CD14-positive monocyte (primary cell): ENCODE measurements around the gene PARD6G. TPM values are rescaled to one million over a fixed set of nuclear protein-coding genes. Genes with fewer than 3 reads are reported as not detected.
A peak's percentile ranks its signal among the peaks of the same experiment; 100 is the strongest.
"Not testable (repeated sequence)": the region's sequence is repeated elsewhere in the genome, so short reads cannot be mapped to it uniquely, and the experiment has no call there.

Source experiments
- DNase-seq, 3 donors: peaks; one replicate each; pipeline ENCODE4 v3.0.0-alpha.2; 2011 to 2022
- H2AFZ ChIP-seq: 2 replicates; pipeline ENCODE4 v1.6.0; 2012; ENCODE audit warnings: mild to moderate bottlenecking, low read depth, low read length, inconsistent platforms; ENCODE audit not compliant: insufficient read depth, poor library complexity, severe bottlenecking
- H3K27ac ChIP-seq, 2 donors: 1 replicate in 1 of 2; 2 replicates in 1 of 2; pipeline ENCODE4 v1.5.1; 2012 to 2013; ENCODE audit warnings: low read length in 2 of 2, control low read depth in 1 of 2, inconsistent platforms in 1 of 2, low read depth in 1 of 2, mild to moderate bottlenecking in 1 of 2
- H3K27me3 ChIP-seq, 2 donors: one replicate each; pipeline versions ENCODE4 v1.6.0 to v1.6.1; 2011 to 2013; ENCODE audit warnings: low read length in 2 of 2; ENCODE audit not compliant: control insufficient read depth in 2 of 2, insufficient read depth in 2 of 2
- H3K36me3 ChIP-seq, 2 donors: replicated peaks in 1 of 2; 1 replicate in 1 of 2; 2 replicates in 1 of 2; pipeline versions ENCODE4 v1.5.1 to v1.6.1; 2012 to 2013; ENCODE audit warnings: low read length in 2 of 2, control low read depth in 1 of 2, inconsistent platforms in 1 of 2, mild to moderate bottlenecking in 1 of 2; ENCODE audit not compliant: insufficient read depth in 2 of 2, control insufficient read depth in 1 of 2
- H3K4me1 ChIP-seq, 2 donors: 1 replicate in 1 of 2; 2 replicates in 1 of 2; pipeline versions ENCODE4 v1.5.1 to v1.6.1; 2012 to 2013; ENCODE audit warnings: low read length in 2 of 2, control low read depth in 1 of 2, inconsistent platforms in 1 of 2, mild to moderate bottlenecking in 1 of 2, moderate library complexity in 1 of 2; ENCODE audit not compliant: insufficient read depth in 2 of 2, control insufficient read depth in 1 of 2
- H3K4me2 ChIP-seq: replicated peaks from 2 replicates; pipeline ENCODE3; 2012; ENCODE audit warnings: low read length, moderate library complexity, mild to moderate bottlenecking; ENCODE audit not compliant: poor library complexity, severe bottlenecking; ENCODE audit errors: extremely low read depth
- H3K4me3 ChIP-seq, 3 experiments: fragments of 200-600 bp in 1 of 3; sonication (generic) in 1 of 3; replicated peaks in 1 of 3; 1 replicate in 2 of 3; 2 replicates in 1 of 3; pipeline ENCODE4 v1.5.1; 2011 to 2013; ENCODE audit warnings: low read length in 3 of 3, mild to moderate bottlenecking in 3 of 3, control low read depth in 2 of 3, low read depth in 2 of 3, inconsistent platforms in 1 of 3, moderate library complexity in 1 of 3
- H3K79me2 ChIP-seq: 2 replicates; pipeline ENCODE4 v1.6.0; 2012; ENCODE audit warnings: mild to moderate bottlenecking, control low read depth, inconsistent platforms, low read length, moderate library complexity; ENCODE audit not compliant: insufficient read depth
- H3K9ac ChIP-seq: 2 replicates; pipeline ENCODE4 v1.6.0; 2017; ENCODE audit warnings: low read length, mild to moderate bottlenecking; ENCODE audit not compliant: insufficient read depth, poor library complexity, severe bottlenecking
- H3K9me3 ChIP-seq, 2 donors: replicated peaks in 1 of 2; 1 replicate in 1 of 2; 2 replicates in 1 of 2; pipeline versions ENCODE4 v1.5.1 to v1.6.1; 2012 to 2013; ENCODE audit warnings: low read length in 2 of 2, control low read depth in 1 of 2; ENCODE audit not compliant: control insufficient read depth in 1 of 2, insufficient read depth in 1 of 2
- H4K20me1 ChIP-seq: 2 replicates; pipeline ENCODE4 v1.6.0; 2012; ENCODE audit warnings: mild to moderate bottlenecking, low read length, control low read depth, moderate library complexity; ENCODE audit not compliant: insufficient read depth
- H3K27ac Mint-ChIP-seq, 7 donors: one replicate each; pipeline ENCODE4 v1.8.0; 2020; ENCODE audit warnings: mild to moderate bottlenecking in 7 of 7, mixed read lengths in 7 of 7, moderate library complexity in 6 of 7, inconsistent platforms in 2 of 7
- H3K27me3 Mint-ChIP-seq, 3 donors: one replicate each; pipeline ENCODE4 v1.8.0; 2021 to 2022; ENCODE audit warnings: low read depth in 3 of 3, mild to moderate bottlenecking in 3 of 3, mixed read lengths in 3 of 3, moderate library complexity in 3 of 3, inconsistent platforms in 1 of 3
- H3K36me3 Mint-ChIP-seq, 2 donors: one replicate each; pipeline ENCODE4 v1.8.0; 2020; ENCODE audit warnings: mixed read lengths in 2 of 2, inconsistent platforms in 1 of 2, mild to moderate bottlenecking in 1 of 2
- H3K4me1 Mint-ChIP-seq: one replicate; pipeline ENCODE4 v1.8.0; 2020; ENCODE audit warnings: mild to moderate bottlenecking, mixed read lengths
- H3K4me3 Mint-ChIP-seq, 2 donors: one replicate each; pipeline ENCODE4 v1.8.0; 2020; ENCODE audit warnings: mild to moderate bottlenecking in 2 of 2, mixed read lengths in 2 of 2, moderate library complexity in 1 of 2
- H3K9me3 Mint-ChIP-seq, 7 donors: one replicate each; pipeline ENCODE4 v1.8.0; 2020 to 2022; ENCODE audit warnings: mixed read lengths in 7 of 7, mild to moderate bottlenecking in 6 of 7, moderate library complexity in 6 of 7, inconsistent platforms in 2 of 7
- WGBS: methylation state at CpG from one replicate; pipeline ENCODE4 v1.1.5; 2013; ENCODE audit warnings: missing lambda C conversion rate; ENCODE audit not compliant: insufficient coverage; 5-methylcytosine and 5-hydroxymethylcytosine counted together
- intact Hi-C, 2 donors: fragments of 100-400 bp; cut with micrococcal nuclease; formaldehyde crosslinking; loops; one replicate each; pipeline versions ENCODE4 v1.15.0 to v1.15.1; 2023
- polyA plus RNA-seq, 3 donors: library from polyadenylated mRNA; depleted of rRNA in 1 of 3; unstranded in 2 of 3; stranded (reverse) in 1 of 3; fragments of 300-500 nt in 2 of 3; fragments of >200 nt in 1 of 3; fragmentation: Illumina TruSeq in 2 of 3; gene quantifications; 1 replicate in 2 of 3; 2 replicates in 1 of 3; pipeline ENCODE4 v1.2.3, GENCODE V29; 2012 to 2021
- TF ChIP-seq, protein P1 (sequence below): fragments of 200-600 bp; IDR thresholded peaks from one replicate; pipeline ENCODE4 v1.8.0; 2022; ENCODE audit warnings: antibody characterized with exemption, mild to moderate bottlenecking

PARD6G gene
- polyA plus RNA-seq, 3 donors: not detected

GRCh38 chr18:80166725-80167124, 80.6 kb downstream of the PARD6G start:
- TF ChIP-seq, protein P1, sequence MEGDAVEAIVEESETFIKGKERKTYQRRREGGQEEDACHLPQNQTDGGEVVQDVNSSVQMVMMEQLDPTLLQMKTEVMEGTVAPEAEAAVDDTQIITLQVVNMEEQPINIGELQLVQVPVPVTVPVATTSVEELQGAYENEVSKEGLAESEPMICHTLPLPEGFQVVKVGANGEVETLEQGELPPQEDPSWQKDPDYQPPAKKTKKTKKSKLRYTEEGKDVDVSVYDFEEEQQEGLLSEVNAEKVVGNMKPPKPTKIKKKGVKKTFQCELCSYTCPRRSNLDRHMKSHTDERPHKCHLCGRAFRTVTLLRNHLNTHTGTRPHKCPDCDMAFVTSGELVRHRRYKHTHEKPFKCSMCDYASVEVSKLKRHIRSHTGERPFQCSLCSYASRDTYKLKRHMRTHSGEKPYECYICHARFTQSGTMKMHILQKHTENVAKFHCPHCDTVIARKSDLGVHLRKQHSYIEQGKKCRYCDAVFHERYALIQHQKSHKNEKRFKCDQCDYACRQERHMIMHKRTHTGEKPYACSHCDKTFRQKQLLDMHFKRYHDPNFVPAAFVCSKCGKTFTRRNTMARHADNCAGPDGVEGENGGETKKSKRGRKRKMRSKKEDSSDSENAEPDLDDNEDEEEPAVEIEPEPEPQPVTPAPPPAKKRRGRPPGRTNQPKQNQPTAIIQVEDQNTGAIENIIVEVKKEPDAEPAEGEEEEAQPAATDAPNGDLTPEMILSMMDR: no peak
- peaks cover 24 to 25% of the 10 kb centered on the region in 2 donors for H3K9me3 ChIP-seq
- DNase-seq: no peak
- no peak overlapping the region for H3K9ac ChIP-seq
- H3K36me3 ChIP-seq: no peaks in the 10 kb centered on the region
- H3K4me1 ChIP-seq: no peaks in the 10 kb centered on the region
- no peaks in the 10 kb centered on the region for H3K79me2 ChIP-seq
- no peak overlapping the region for H3K4me3 ChIP-seq
- 90% methylated on average over 4 of the region's 6 CpGs for WGBS
- intact Hi-C loops: no loop called here
- H3K27ac ChIP-seq: no peak overlapping the region
- Mint-ChIP-seq H3K9me3 (peaks cover 23 to 35% (median 29%) of the 10 kb centered on the region in 7 donors), H3K36me3 (peaks cover 0 to 17% of the 10 kb centered on the region in 2 donors), H3K4me1 (peaks cover 7% of the 10 kb centered on the region), H3K27ac (no peak overlapping the region), H3K4me3 (no peak overlapping the region), H3K27me3 (peaks cover 7 to 19% (median 14%) of the 10 kb centered on the region in 3 donors)
- H3K27me3 ChIP-seq: peaks cover 0 to under 1% of the 10 kb centered on the region in 2 donors
- no peak overlapping the region for H3K4me2 ChIP-seq
- no peak overlapping the region for H2AFZ ChIP-seq
- no peaks in the 10 kb centered on the region for H4K20me1 ChIP-seq

DNA sequence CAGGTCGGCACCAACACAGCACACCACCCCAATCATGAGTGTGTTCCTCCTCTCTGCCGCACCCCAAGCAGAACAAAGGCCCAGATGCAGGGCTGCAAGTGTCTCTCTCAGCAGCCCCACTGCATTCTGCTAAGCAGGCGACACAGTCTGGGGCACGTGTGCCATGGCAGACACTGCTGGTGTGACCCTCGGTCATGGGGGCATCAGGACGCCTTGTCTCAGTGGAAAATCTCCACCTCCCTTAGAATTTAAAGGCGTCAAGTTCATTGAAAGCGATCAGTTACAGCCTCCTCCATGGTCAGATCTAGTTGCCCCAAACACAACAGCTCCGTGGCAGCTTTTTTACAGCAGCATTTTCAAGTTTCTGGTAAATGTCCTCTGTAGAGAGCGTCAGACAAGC, 81.1 kb downstream of the PARD6G start:
- H3K36me3 ChIP-seq: no peaks in the 10 kb centered on the region
- H3K79me2 ChIP-seq: no peaks in the 10 kb centered on the region
- peaks cover 0 to under 1% of the 10 kb centered on the region in 2 donors for H3K27me3 ChIP-seq
- H3K27me3 Mint-ChIP-seq: peaks cover 9 to 17% (median 13%) of the 10 kb centered on the region in 3 donors
- H3K27ac Mint-ChIP-seq: no peak overlapping the region
- H3K4me2 ChIP-seq: no peak overlapping the region
- H3K9me3 ChIP-seq: peaks cover 24 to 25% of the 10 kb centered on the region in 2 donors
- no peak overlapping the region for H3K4me3 Mint-ChIP-seq
- H3K27ac ChIP-seq: no peak overlapping the region
- peaks cover 3% of the 10 kb centered on the region for H3K4me1 Mint-ChIP-seq
- DNase-seq: no peak
- TF ChIP-seq, protein P1: no peak
- WGBS: 94% methylated on average over 10 of the region's 10 CpGs
- no peak overlapping the region for H3K9ac ChIP-seq
- no peaks in the 10 kb centered on the region for H4K20me1 ChIP-seq
- peaks cover 0 to 20% of the 10 kb centered on the region in 2 donors for H3K36me3 Mint-ChIP-seq
- intact Hi-C loops: no loop called here
- peaks cover 23 to 35% (median 29%) of the 10 kb centered on the region in 7 donors for H3K9me3 Mint-ChIP-seq
- no peaks in the 10 kb centered on the region for H3K4me1 ChIP-seq
- H3K4me3 ChIP-seq: no peak overlapping the region
- no peak overlapping the region for H2AFZ ChIP-seq

DNA sequence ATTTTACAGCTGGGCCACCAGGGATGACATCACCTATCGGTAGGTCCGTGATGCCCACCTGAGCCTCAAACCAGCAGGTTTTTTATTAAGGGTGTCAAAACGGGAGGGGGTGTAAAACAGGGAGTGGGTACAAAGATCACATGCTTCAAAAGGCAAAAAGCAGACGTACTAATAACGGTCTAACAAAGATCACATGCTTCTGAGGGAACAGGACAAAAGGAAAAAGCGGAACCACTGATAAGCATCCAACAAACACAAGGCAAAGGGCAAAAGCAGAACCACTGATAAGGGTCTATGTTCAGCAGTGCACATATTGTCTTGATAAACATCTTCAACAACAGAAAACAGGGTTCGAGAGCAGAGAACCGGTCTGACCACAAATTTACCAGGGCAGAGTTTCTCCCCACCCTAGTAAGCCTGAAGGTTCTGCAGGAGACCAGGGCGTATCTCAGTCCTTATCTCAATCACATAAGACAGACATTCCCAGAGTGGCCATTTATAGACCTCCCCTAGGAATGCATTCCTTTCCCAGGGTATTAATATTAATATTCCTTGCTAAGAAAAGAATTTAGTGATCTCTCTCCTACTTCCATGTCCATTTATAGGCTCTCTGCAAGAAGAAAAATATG, 82.5 kb downstream of the PARD6G start:
- H2AFZ ChIP-seq, DNase-seq, H3K36me3 ChIP-seq, H3K4me2 ChIP-seq, H3K79me2 ChIP-seq, H3K27ac ChIP-seq, H3K9ac ChIP-seq, H3K4me1 ChIP-seq, H3K4me3 ChIP-seq, H3K4me3 Mint-ChIP-seq, H3K4me1 Mint-ChIP-seq, H4K20me1 ChIP-seq, intact Hi-C loops: not testable (repeated sequence)
- Histone ChIP-seq H3K27me3 (peaks cover 0 to 15% of the 10 kb centered on the region in 2 donors), H3K9me3 (peaks cover 24 to 25% of the 10 kb centered on the region in 2 donors)
- 91% methylated on average over 6 of the region's 9 CpGs for WGBS
- Mint-ChIP-seq H3K9me3 (peaks cover 23 to 35% (median 29%) of the 10 kb centered on the region in 7 donors), H3K27ac (peak overlapping the region in 1 of 7 donors; percentile 16), H3K36me3 (peaks cover 0 to 20% of the 10 kb centered on the region in 2 donors), H3K27me3 (peaks cover 7 to 22% (median 19%) of the 10 kb centered on the region in 3 donors)
